Testis (tissue), 3 donors: ENCODE measurements around the gene ZC3H4. TPM values are rescaled to one million over a fixed set of nuclear protein-coding genes. Genes with fewer than 3 reads are reported as not detected.

Experiments
- DNase-seq: peaks from one replicate; pipeline ENCODE4 v3.0.0-alpha.2; 2019
- H3K27ac ChIP-seq, 2 donors: fragments of 200-600 bp; sonication (generic); one replicate each; pipeline ENCODE4 v1.5.1; 2019
- H3K27me3 ChIP-seq: fragments of 200-600 bp; sonication (generic); one replicate; pipeline ENCODE4 v1.5.1; 2019
- H3K36me3 ChIP-seq: fragments of 200-600 bp; sonication (generic); one replicate; pipeline ENCODE4 v1.5.1; 2017; ENCODE audit warnings: low read depth; ENCODE audit errors: missing control alignments
- H3K4me1 ChIP-seq: fragments of 200-600 bp; sonication (generic); one replicate; pipeline ENCODE4 v1.5.1; 2019
- H3K4me3 ChIP-seq, 2 donors: fragments of 200-600 bp; sonication (generic); one replicate each; pipeline ENCODE4 v1.5.1; 2017 to 2019
- H3K9me3 ChIP-seq: fragments of 200-600 bp; sonication (generic); one replicate; pipeline ENCODE4 v1.5.1; 2017
- POLR2A ChIP-seq: fragments of 450-650 bp; IDR thresholded peaks from one replicate; pipeline ENCODE4 v1.6.1; 2017; ENCODE audit warnings: antibody characterized with exemption, mild to moderate bottlenecking, moderate library complexity
- WGBS, 2 donors: methylation state at CpG; one replicate each; pipeline ENCODE4 v1.1.5; 2018; 5-methylcytosine and 5-hydroxymethylcytosine counted together
- intact Hi-C: fragments of 100-400 bp; cut with DNase I; formaldehyde crosslinking; loops from one replicate; pipeline ENCODE4 v1.15.1; 2023; ENCODE audit warnings: low total_unique reads
- polyA plus RNA-seq: library from polyadenylated mRNA; stranded (reverse); fragments of 350-450 nt; fragmentation: Illumina TruSeq; extraction: RNeasy Lipid Tissue Mini Kit (QIAGEN cat#74804); gene quantifications from one replicate; pipeline ENCODE4 v1.2.3, GENCODE V29; 2014; ENCODE audit warnings: low read depth, low replicate concordance; ENCODE audit not compliant: insufficient read depth
- total RNA-seq, 2 donors: library from RNA; depleted of rRNA; stranded (reverse); fragments of >200 nt; gene quantifications; one replicate each; pipeline ENCODE4 v1.2.3, GENCODE V29; 2016
- TF ChIP-seq, protein P1 (sequence below), 3 experiments: fragments of 450-650 bp in 2 of 3; fragments of 200-600 bp in 1 of 3; sonication (generic) in 1 of 3; IDR thresholded peaks; one replicate each; pipeline ENCODE4 v1.5.1; 2016 to 2019; ENCODE audit warnings: antibody characterized with exemption in 3 of 3, mild to moderate bottlenecking in 2 of 3, moderate library complexity in 1 of 3

The ZC3H4 gene
- total and polyA plus RNA-seq, 3 donors from 2014 or later = 25.4 to 47.3 (median 45.2) TPM

GRCh38 chr19:47111682-47112165 is 1.9 kb downstream of the ZC3H4 start:
- Histone ChIP-seq H3K4me3 (peak overlapping the region; percentile 70 to 96), H3K27ac (peak overlapping the region; percentile 100), H3K36me3 (no peaks in the 10 kb centered on the region), H3K4me1 (peaks cover 13% of the 10 kb centered on the region), H3K9me3 (no peaks in the 10 kb centered on the region), H3K27me3 (no peaks in the 10 kb centered on the region)
- intact Hi-C loops = no loop called here
- TF ChIP-seq POLR2A = no peak
- TF ChIP-seq, protein P1, sequence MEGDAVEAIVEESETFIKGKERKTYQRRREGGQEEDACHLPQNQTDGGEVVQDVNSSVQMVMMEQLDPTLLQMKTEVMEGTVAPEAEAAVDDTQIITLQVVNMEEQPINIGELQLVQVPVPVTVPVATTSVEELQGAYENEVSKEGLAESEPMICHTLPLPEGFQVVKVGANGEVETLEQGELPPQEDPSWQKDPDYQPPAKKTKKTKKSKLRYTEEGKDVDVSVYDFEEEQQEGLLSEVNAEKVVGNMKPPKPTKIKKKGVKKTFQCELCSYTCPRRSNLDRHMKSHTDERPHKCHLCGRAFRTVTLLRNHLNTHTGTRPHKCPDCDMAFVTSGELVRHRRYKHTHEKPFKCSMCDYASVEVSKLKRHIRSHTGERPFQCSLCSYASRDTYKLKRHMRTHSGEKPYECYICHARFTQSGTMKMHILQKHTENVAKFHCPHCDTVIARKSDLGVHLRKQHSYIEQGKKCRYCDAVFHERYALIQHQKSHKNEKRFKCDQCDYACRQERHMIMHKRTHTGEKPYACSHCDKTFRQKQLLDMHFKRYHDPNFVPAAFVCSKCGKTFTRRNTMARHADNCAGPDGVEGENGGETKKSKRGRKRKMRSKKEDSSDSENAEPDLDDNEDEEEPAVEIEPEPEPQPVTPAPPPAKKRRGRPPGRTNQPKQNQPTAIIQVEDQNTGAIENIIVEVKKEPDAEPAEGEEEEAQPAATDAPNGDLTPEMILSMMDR (IDR thresholded peaks at IDR 0.05) = no peak
- 0 to 1% methylated on average over 15 to 24 of the region's 24 CpGs for WGBS, 2 donors
- no peak for DNase-seq

DNA sequence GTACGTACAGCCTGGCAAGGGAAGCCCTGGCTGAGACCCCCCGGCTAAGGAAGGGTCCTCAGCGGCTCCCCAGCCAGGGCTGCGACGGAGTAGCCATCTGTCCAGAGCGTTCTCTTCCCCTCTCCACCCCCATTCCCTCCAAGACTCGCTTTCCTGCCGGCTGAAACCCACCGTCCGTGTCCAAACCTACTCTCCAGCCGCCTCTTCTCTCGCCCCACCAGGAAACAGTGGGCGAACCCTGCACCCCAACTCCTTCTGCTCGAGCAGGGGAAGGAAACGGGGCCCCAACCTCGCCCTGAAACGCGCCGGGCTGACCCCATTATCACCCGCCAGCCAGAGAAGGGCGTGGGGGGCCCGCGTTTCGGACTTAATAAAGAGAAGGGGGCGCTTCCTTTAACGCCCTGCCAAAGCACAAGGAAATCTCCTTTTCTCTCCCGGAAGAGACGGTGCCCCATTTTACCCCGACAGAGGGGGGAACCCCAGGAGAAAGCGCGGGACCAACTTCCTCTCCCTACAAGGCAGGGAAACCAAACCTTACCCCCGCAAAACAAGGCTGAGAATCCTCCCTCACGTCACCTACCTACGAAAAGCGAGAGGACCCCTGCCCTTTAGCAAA is 2.5 kb downstream of the ZC3H4 start:
- Histone ChIP-seq H3K4me1 (peaks cover 19% of the 10 kb centered on the region), H3K9me3 (no peaks in the 10 kb centered on the region), H3K27ac (peak overlapping the region; percentile 100), H3K36me3 (no peaks in the 10 kb centered on the region), H3K4me3 (peak overlapping the region; percentile 70 to 96), H3K27me3 (no peaks in the 10 kb centered on the region)
- DNase-seq = no peak
- TF ChIP-seq, protein P1 (IDR thresholded peaks at IDR 0.05) = no peak
- TF ChIP-seq POLR2A = no peak
- WGBS, 2 donors = 0 to 1% methylated on average over 35 of the region's 35 CpGs
- intact Hi-C loops = no loop called here

GRCh38 chr19:47110521-47111005 is 3.0 kb downstream of the ZC3H4 start:
- intact Hi-C loops = no loop called here
- Histone ChIP-seq H3K9me3 (no peaks in the 10 kb centered on the region), H3K36me3 (no peaks in the 10 kb centered on the region), H3K4me1 (peaks cover 22% of the 10 kb centered on the region), H3K27ac (peak overlapping the region; percentile 100), H3K4me3 (peak overlapping the region; percentile 70 to 96), H3K27me3 (no peaks in the 10 kb centered on the region)
- WGBS, 2 donors = 4 to 5% methylated on average over 12 of the region's 12 CpGs
- DNase-seq = no peak
- no peak for TF ChIP-seq POLR2A
- TF ChIP-seq, protein P1 (IDR thresholded peaks at IDR 0.05) = no peak

- Histone ChIP-seq H3K4me1 (peaks cover 22% of the 10 kb centered on the region), H3K9me3 (no peaks in the 10 kb centered on the region), H3K27ac (peak overlapping the region in 1 of 2 donors; percentile 100), H3K27me3 (no peaks in the 10 kb centered on the region), H3K36me3 (no peaks in the 10 kb centered on the region), H3K4me3 (peak overlapping the region; percentile 70 to 96)
- intact Hi-C loops = no loop called here
- TF ChIP-seq POLR2A = no peak
- TF ChIP-seq, protein P1 (IDR thresholded peaks at IDR 0.05) = no peak
- DNase-seq = no peak
- WGBS, 2 donors = 23 to 35% methylated on average over 15 of the region's 15 CpGs
These were observed 3.8 kb downstream of the ZC3H4 start for GRCh38 chr19:47109541-47110375.
